H9 (cell line): Measurements from ENCODE around the gene GTF3C1. TPM values are rescaled to one million over a fixed set of nuclear protein-coding genes. Genes with fewer than 3 reads are reported as not detected.

Experiments
- DNase-seq: peaks from one replicate; pipeline ENCODE4 v3.0.0-alpha.2; 2017
- H2AFZ ChIP-seq: one replicate; pipeline ENCODE4 v1.6.1; 2013; ENCODE audit warnings: mild to moderate bottlenecking, low read length, control low read depth, moderate library complexity
- H2AK5ac ChIP-seq: 2 replicates; pipeline ENCODE4 v1.6.1; 2013; ENCODE audit warnings: low read length, control low read depth, mixed read lengths; ENCODE audit not compliant: insufficient read length
- H2BK120ac ChIP-seq: one replicate; pipeline ENCODE4 v1.6.1; 2013; ENCODE audit warnings: low read depth, mild to moderate bottlenecking, low read length, control low read depth, inconsistent platforms; ENCODE audit not compliant: poor library complexity, severe bottlenecking
- H2BK12ac ChIP-seq: 2 replicates; pipeline ENCODE4 v1.6.1; 2013; ENCODE audit warnings: low read length, control low read depth, mixed read lengths, low read depth; ENCODE audit not compliant: insufficient read length
- H2BK15ac ChIP-seq: 2 replicates; pipeline ENCODE4 v1.6.1; 2013; ENCODE audit warnings: low read depth, low read length, control low read depth
- H2BK20ac ChIP-seq: one replicate; pipeline ENCODE4 v1.6.1; 2013; ENCODE audit warnings: low read depth, mild to moderate bottlenecking, low read length, control low read depth, inconsistent platforms; ENCODE audit not compliant: poor library complexity, severe bottlenecking
- H2BK5ac ChIP-seq: 2 replicates; pipeline ENCODE4 v1.6.1; 2013; ENCODE audit warnings: low read length, control low read depth, mixed read lengths; ENCODE audit not compliant: insufficient read length
- H3K14ac ChIP-seq: 2 replicates; pipeline ENCODE4 v1.6.1; 2013; ENCODE audit warnings: low read length, control low read depth; ENCODE audit not compliant: insufficient read depth
- H3K18ac ChIP-seq: 2 replicates; pipeline ENCODE4 v1.6.1; 2013; ENCODE audit warnings: low read depth, mild to moderate bottlenecking, mixed read lengths, low read length, control low read depth; ENCODE audit not compliant: insufficient read length
- H3K23ac ChIP-seq: 2 replicates; pipeline ENCODE4 v1.6.1; 2013; ENCODE audit warnings: low read length, control low read depth, mixed read lengths, low read depth; ENCODE audit not compliant: insufficient read length
- H3K23me2 ChIP-seq: 2 replicates; pipeline ENCODE4 v1.6.1; 2013; ENCODE audit warnings: low read depth, mild to moderate bottlenecking, mixed read lengths, low read length, control low read depth; ENCODE audit not compliant: insufficient read length, poor library complexity, severe bottlenecking
- H3K27ac ChIP-seq: 2 replicates; pipeline ENCODE4 v1.5.1; 2013; ENCODE audit warnings: low read length, control low read depth, mixed read lengths, low read depth; ENCODE audit not compliant: insufficient read length
- H3K27me3 ChIP-seq: 2 replicates; pipeline ENCODE4 v1.6.1; 2013; ENCODE audit warnings: low read length, control low read depth, inconsistent platforms; ENCODE audit not compliant: insufficient read depth
- H3K4ac ChIP-seq: 2 replicates; pipeline ENCODE4 v1.6.1; 2013; ENCODE audit warnings: low read depth, mild to moderate bottlenecking, control low read depth, inconsistent platforms, low read length, moderate library complexity
- H3K4me1 ChIP-seq: 2 replicates; pipeline ENCODE4 v1.6.1; 2013; ENCODE audit warnings: low read length, control low read depth, inconsistent platforms; ENCODE audit not compliant: insufficient read depth
- H3K4me2 ChIP-seq: 2 replicates; pipeline ENCODE4 v1.6.1; 2013; ENCODE audit warnings: low read length, control low read depth, mixed read lengths; ENCODE audit not compliant: insufficient read length, insufficient read depth
- H3K56ac ChIP-seq: 2 replicates; pipeline ENCODE4 v1.6.1; 2013; ENCODE audit warnings: low read depth, mild to moderate bottlenecking, mixed read lengths, low read length, control low read depth; ENCODE audit not compliant: insufficient read length
- H3K79me1 ChIP-seq: 2 replicates; pipeline ENCODE4 v1.6.1; 2013; ENCODE audit warnings: low read depth, mild to moderate bottlenecking, moderate library complexity, low read length, control low read depth, inconsistent platforms; ENCODE audit not compliant: insufficient read depth, poor library complexity, severe bottlenecking
- H3K79me2 ChIP-seq: 2 replicates; pipeline ENCODE4 v1.6.1; 2013; ENCODE audit warnings: low read length, control low read depth, inconsistent platforms; ENCODE audit not compliant: insufficient read depth
- H3K9ac ChIP-seq: 2 replicates; pipeline ENCODE4 v1.6.1; 2013; ENCODE audit warnings: low read length, control low read depth, mixed read lengths; ENCODE audit not compliant: insufficient read length; ENCODE audit errors: extremely low read depth
- H3K9me3 ChIP-seq: one replicate; pipeline ENCODE4 v1.6.1; 2013; ENCODE audit warnings: low read depth, low read length, inconsistent platforms; ENCODE audit not compliant: control insufficient read depth
- H3T11ph ChIP-seq: one replicate; pipeline ENCODE4 v1.6.1; 2013; ENCODE audit warnings: mild to moderate bottlenecking, low read length, control low read depth, inconsistent platforms
- H4K20me1 ChIP-seq: one replicate; pipeline ENCODE4 v1.6.1; 2013; ENCODE audit not compliant: control insufficient read depth, insufficient read length, insufficient read depth
- H4K5ac ChIP-seq: 2 replicates; pipeline ENCODE4 v1.6.1; 2013; ENCODE audit warnings: low read depth, mild to moderate bottlenecking, mixed read lengths, low read length, control low read depth; ENCODE audit not compliant: insufficient read length
- H4K8ac ChIP-seq: replicated peaks from 2 replicates; pipeline ENCODE4 v1.6.1; 2013; ENCODE audit warnings: low read length, control low read depth, mixed read lengths, low read depth; ENCODE audit not compliant: insufficient read length
- H4K91ac ChIP-seq: 2 replicates; pipeline ENCODE4 v1.6.1; 2013; ENCODE audit warnings: low read depth, mild to moderate bottlenecking, moderate library complexity, mixed read lengths, low read length, control low read depth; ENCODE audit not compliant: insufficient read length
- H3K27ac Mint-ChIP-seq, 3 experiments: 2 replicates in 2 of 3; 3 replicates in 1 of 3; pipeline ENCODE4 v1.8.0; 2020 to 2021; ENCODE audit warnings: mixed read lengths in 3 of 3, mild to moderate bottlenecking in 1 of 3, moderate library complexity in 1 of 3
- H3K27me3 Mint-ChIP-seq: 2 replicates; pipeline ENCODE4 v1.8.0; 2021; ENCODE audit warnings: low read depth, mild to moderate bottlenecking, moderate library complexity, mixed read lengths
- H3K36me3 Mint-ChIP-seq, 3 experiments: 2 replicates in 2 of 3; 3 replicates in 1 of 3; pipeline ENCODE4 v1.8.0; 2020 to 2021; ENCODE audit warnings: low read depth in 3 of 3, mixed read lengths in 3 of 3; ENCODE audit not compliant: insufficient read depth in 1 of 3
- H3K4me1 Mint-ChIP-seq, 2 experiments: 2 replicates each; pipeline ENCODE4 v1.8.0; 2020; ENCODE audit warnings: mixed read lengths in 2 of 2
- H3K4me3 Mint-ChIP-seq, 2 experiments: 2 replicates in 1 of 2; 3 replicates in 1 of 2; pipeline ENCODE4 v1.8.0; 2020 to 2021; ENCODE audit warnings: mild to moderate bottlenecking in 2 of 2, mixed read lengths in 2 of 2, moderate library complexity in 1 of 2
- H3K9me3 Mint-ChIP-seq, 2 experiments: 2 replicates in 1 of 2; 3 replicates in 1 of 2; pipeline ENCODE4 v1.8.0; 2020; ENCODE audit warnings: mild to moderate bottlenecking in 2 of 2, mixed read lengths in 2 of 2, moderate library complexity in 1 of 2
- CTCF ChIP-seq: fragments of 200-600 bp; sonication (generic); conservative IDR thresholded peaks from 3 replicates; pipeline ENCODE4 v1.8.0; 2021; ENCODE audit warnings: antibody characterized with exemption, mild to moderate bottlenecking
- WGBS: extraction: QIAGEN DNeasy Blood & Tissue Kit; methylation state at CpG from one replicate; pipeline ENCODE4 v1.1.7; 2013; ENCODE audit warnings: missing lambda C conversion rate, low lambda C conversion rate, mixed read lengths; ENCODE audit not compliant: insufficient read length; ENCODE audit errors: extremely low coverage; 5-methylcytosine and 5-hydroxymethylcytosine counted together
- total RNA-seq: library from RNA; stranded (reverse); gene quantifications from 2 replicates; pipeline ENCODE4 v1.2.1, GENCODE V29; 2021

Gene GTF3C1
- total RNA-seq, 1 experiment from 2014 or later = 113 TPM

- H3K23me2 ChIP-seq = no peaks in the 10 kb centered on the region
- H3K9me3 ChIP-seq = peaks cover 15% of the 10 kb centered on the region
- Mint-ChIP-seq H3K4me1 (peaks cover 3% of the 10 kb centered on the region in 2 experiments; a peak in 3 of 4 replicates), H3K9me3 (peaks cover 16 to 22% of the 10 kb centered on the region in 2 experiments), H3K36me3 (peaks cover 12 to 16% (median 13%) of the 10 kb centered on the region in 3 experiments), H3K4me3 (no peak overlapping the region), H3K27me3 (peaks cover 4% of the 10 kb centered on the region; the same call in 1 of the 2 replicates), H3K27ac (no peak overlapping the region)
- no peak for DNase-seq
- H4K20me1 ChIP-seq = no peaks in the 10 kb centered on the region
- H2AK5ac ChIP-seq = no peak overlapping the region
- H3K56ac ChIP-seq = no peak overlapping the region
- no peak overlapping the region for H2BK5ac ChIP-seq
- no peak overlapping the region for H4K91ac ChIP-seq
- no peak overlapping the region for H2BK20ac ChIP-seq
- no peaks in the 10 kb centered on the region for H3K79me2 ChIP-seq
- no peak for TF ChIP-seq CTCF
- H3K27me3 ChIP-seq = no peaks in the 10 kb centered on the region
- no peak overlapping the region for H3T11ph ChIP-seq
- no peak overlapping the region for H3K23ac ChIP-seq
- no peak overlapping the region for H2AFZ ChIP-seq
- no peak overlapping the region for H3K4me2 ChIP-seq
- no CpG with 5 or more reads among the region's 2 CpGs for WGBS
- no peak overlapping the region for H3K18ac ChIP-seq
- H3K27ac ChIP-seq = no peak overlapping the region
- H2BK120ac ChIP-seq = no peak overlapping the region
- H3K79me1 ChIP-seq = no peaks in the 10 kb centered on the region
- no peak overlapping the region for H2BK15ac ChIP-seq
- H4K5ac ChIP-seq = no peak overlapping the region
- H3K14ac ChIP-seq = no peak overlapping the region
- H3K4ac ChIP-seq = no peak overlapping the region
- H3K4me1 ChIP-seq = no peaks in the 10 kb centered on the region; the same call in 1 of the 2 replicates
- H3K9ac ChIP-seq = no peak overlapping the region
- H2BK12ac ChIP-seq = no peak overlapping the region
- H4K8ac ChIP-seq = no peak overlapping the region
These were observed 105.7 kb downstream of the GTF3C1 start for GRCh38 chr16:27444015-27444414.
